Activated T-helper 1 cell treated with Interleukin-2 at 50 U/mL for 16 hours (primary cell): ENCODE results near the gene CEP72.
A peak's percentile ranks its signal among the peaks of the same experiment; 100 is the strongest.

ENCODE experiments used
- DNase-seq: peaks from one replicate; pipeline ENCODE4 v3.0.0-alpha.2; 2020; ENCODE audit warnings: low read depth

Gene CEP72

GRCh38 chr5:658103-658502 lies 46.0 kb downstream of the CEP72 start:
- no peak for DNase-seq

DNA sequence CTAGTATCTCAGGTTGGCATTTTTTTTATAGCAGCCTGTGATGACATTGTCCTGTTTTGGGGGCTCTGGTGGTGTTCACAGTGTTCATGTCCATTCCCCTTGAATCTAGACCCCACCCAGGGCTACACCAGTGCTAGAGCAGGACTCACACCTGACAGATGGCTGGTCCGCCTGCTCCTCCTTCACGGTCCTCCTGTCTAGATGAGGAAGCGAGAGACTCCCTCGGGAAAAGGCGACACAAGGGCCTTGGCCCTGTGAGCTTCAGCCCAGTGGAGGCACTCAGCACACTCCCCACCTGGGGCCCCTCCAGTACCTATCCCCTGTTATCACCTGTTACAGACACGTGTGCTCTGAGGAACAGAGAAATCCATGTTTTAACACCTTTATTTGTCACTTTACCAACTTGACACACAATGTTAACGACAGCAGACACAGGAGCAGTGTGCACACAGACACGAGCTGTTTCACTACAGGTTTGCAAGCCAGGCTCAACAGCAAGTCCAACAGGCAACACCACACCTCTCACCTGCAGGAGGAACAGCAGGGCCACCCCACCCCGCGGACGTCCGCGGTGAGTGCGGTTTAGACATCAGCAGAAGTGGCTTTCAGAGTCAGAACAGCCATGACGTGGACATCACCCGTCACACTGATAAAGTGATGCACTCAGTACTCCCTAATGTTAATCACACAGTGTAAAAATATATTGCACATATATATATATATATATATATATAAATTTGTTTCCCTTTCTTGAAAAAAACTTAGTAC lies 47.5 kb downstream of the CEP72 start:
- DNase-seq, result no peak

DNA sequence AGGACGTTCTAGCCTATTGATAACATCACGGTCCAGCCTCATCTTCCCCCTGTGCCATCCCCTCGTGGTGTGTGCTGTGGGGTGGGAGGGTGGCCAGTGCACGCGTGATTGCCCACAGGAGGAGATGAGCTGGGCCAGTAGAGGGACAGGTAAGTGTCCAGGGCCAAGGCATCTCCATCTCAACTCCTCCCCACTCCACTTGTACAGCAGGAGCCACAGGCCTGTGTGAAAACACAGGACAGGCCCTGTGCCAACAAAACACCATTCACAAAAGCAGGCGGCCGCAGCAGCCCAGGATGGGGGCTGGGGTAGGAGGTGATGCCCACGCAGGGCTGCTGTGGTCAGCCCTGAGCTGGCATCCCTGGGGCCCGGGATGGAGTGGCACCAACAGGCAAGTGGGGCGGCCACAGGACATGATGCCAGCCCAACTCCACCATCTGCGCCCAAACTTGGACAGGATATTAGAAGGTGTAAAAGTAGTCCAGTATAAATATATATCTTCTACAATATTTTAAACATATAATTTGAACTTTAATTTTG lies 48.4 kb downstream of the CEP72 start:
- DNase-seq, result no peak

GRCh38 chr5:661891-662750 lies 50.0 kb downstream of the CEP72 start:
- no peak for DNase-seq

DNA sequence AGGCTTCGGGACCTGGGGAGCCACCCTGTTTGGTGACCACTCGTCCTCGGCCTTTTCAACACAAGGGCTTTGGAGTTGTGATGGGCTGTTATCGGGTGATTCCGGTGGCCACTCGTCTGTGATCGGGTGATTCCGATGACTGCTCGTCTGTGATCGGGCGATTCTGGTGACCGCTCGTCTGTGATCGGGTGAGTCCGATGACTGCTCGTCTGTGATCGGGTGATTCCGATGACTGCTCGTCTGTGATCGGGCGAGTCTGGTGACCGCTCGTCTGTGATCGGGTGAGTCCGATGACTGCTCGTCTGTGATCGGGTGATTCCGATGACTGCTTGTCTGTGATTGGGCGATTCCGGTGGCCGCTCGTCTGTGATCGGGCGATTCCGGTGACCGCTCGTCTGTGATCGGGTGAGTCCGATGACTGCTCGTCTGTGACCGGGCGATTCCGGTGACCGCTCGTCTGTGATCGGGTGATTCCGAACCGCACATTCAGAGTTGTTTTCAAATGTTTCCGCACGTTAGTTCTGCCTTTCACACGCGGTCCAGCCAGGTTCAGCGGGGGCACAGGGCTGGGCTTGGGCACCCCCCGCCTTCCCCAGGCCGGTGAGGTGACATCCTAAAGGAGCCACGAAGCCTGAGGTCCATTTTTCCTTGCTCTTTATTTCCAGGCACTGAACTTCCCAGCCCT lies 50.8 kb downstream of the CEP72 start:
- no peak for DNase-seq

- DNase-seq, result no peak
Observed at GRCh38 chr5:663436-664342, 51.5 kb downstream of the CEP72 start.

DNA sequence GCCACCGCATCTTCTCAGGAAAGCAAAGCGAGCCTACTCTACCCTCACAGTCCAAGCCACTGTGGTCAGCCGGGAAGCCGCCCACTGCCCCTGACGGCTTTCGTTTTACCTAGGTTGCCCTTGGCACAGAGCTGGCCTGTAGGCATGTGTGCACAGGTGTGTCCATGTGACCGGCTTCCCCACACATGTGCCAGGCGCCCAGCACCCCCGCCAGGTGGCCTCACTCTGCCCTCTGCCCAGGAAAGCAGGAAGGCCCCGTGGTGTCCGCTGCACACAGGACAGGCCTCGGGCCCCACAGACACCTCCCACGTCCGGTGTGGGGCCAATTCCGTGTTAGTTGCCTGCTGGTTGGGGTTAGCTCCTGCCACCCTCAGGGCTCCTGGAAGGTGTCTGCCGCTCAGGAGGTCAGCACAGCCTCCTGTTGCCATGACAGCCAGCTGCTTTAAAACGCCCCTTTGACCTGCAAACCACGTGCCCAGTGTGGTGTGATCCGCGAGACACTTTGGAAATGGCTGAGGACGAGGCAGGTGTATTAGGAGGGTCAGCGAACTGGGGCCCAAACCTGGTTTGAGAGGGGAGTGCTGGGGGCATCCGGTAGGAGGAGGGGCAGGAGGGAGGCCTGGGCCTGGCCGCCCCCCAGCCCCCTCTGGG lies 52.3 kb downstream of the CEP72 start:
- DNase-seq, result no peak

GRCh38 chr5:664994-665360 lies 52.8 kb downstream of the CEP72 start:
- no peak for DNase-seq

DNA sequence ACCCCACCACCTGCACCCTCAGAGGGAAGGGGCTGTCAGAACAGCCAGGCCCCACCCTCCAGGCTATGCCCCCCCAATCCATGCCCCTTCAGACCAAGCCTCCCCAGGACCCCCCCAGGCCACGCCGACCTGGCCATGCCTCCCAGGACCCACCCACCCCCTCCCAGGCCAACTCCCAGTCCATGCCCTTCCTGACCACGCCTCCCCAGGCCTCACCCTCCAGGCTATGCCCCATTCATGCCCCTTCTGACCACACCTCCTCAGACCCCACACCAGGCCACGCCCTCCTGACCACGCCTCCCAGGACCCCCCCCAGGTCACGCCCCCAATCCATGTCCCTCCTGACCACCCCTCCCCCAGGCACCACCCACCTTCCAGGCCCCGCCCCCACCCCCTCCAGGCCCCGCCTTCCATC lies 53.4 kb downstream of the CEP72 start:
- no peak for DNase-seq

GRCh38 chr5:665956-666711 lies 54.0 kb downstream of the CEP72 start:
- no peak for DNase-seq

GRCh38 chr5:666816-667498 lies 54.8 kb downstream of the CEP72 start:
- DNase-seq, result no peak

DNA sequence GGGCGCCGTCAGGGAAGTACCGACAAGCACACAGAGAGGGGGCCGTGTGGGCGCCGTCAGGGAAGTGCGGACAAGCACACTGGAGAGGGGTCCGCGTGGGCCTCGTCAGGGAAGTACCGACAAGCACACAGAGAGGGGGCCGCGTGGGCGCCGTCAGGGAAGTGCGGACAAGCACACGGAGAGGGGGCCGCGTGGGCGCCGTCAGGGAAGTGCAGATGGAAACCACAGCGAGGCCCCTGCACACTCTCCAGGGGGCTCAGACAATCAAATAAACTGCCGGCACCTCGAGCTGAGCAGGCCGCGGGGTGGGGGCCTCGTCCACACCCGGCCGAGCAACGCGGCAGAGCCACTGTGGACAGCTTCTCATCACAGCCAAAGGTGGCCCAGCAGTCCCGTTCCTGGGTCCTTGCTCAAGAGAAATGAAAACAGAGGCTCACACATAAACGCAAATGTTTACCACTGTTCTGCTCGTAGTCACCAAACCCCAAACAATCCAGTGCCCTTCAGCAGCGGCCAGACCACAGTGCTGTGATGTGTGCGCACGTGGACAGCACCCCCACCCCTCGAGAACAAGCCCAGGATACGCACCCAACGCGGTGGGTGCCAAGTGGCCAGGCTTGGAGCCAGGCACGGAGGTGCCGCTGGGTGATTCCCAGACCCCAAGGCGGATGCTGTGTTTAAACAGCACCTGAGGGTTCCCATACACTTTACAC lies 56.3 kb downstream of the CEP72 start:
- no peak for DNase-seq

- DNase-seq, result peak; percentile 26
Observed at GRCh38 chr5:669111-669841, 57.1 kb downstream of the CEP72 start.

DNA sequence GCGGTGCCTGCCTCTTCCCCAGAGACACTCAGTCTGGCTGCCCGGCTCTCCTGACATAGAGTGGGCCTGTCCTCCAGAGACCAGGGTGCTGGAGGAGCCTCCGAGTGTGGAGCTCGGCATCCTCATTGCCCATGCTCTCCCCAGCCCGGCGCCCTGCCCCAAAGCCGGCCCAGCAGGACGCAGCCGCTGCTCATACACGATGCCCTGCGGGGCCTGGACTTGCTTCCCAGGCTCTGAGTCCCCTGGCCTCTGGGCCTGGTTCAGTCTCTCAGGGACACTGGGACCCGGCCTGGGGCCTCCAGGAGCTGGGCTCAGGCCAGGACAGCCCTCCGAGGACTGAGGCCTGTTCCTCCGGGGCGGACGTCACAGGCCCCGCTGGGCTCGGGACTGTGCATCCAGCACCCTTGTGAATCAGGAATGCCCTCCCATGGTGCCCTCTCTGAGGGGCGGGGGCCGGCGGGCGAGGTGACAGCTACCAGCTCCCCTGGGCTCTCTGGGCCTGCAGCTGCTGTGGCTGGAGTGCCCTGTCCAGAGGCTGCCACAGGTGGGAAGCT lies 57.8 kb downstream of the CEP72 start:
- DNase-seq, result no peak

DNA sequence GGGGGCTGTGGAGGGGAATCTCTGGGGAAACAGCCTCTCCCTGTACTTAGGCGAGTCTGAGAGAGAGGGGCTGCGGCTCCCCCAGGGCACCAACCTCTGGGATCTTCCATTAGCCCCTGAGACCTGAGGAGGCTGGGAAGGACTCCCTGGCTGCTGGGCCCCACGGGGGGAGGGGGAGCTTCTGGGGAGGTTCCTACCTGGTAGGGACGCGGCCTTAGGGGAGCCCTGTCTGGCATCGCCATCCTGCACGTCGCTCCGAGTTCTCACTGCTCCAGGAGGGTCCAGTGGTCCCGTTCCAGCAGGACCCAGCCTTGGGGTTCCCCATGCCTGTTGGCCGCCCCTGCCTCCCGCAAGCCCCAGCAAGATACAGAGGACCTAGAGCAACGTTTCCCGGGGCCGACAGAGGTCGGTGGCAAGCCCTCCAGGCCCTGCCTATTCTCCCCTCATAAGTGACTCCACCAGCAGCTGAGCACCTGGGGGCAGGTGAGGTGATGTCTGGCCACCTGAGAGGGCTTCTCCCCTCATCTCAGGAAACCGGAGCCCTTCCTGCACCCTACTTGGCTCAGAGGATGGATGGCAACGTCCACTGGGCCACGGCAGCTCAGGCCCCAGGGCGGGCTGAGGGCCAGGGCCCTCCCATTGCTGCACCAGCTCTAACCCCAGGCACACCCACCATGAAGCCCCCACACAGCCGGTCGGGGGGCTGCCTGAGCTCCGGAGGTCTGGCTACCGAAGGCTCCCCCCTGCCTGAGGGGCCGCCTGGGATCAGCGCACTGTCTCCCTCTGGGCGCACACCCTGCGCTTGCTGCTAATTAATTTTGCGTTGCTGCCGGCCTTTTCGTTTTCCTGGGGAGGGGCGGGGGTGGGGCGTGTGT lies 58.5 kb downstream of the CEP72 start:
- DNase-seq, result no peak

- peak; percentile 54 for DNase-seq
Observed at GRCh38 chr5:671459-672328, 59.6 kb downstream of the CEP72 start.
